Endothelial cell of umbilical vein (primary cell): ENCODE measurements around the gene GRID2IP.

ENCODE experiments used
- CTCF ChIP-seq, 2 donors: IDR thresholded peaks; 1 replicate in 1 of 2; 2 replicates in 1 of 2; pipeline ENCODE4 v1.5.1; 2011; ENCODE audit warnings: low read length in 2 of 2, mild to moderate bottlenecking in 2 of 2, moderate library complexity in 2 of 2, control low read depth in 1 of 2, inconsistent platforms in 1 of 2, low read depth in 1 of 2; ENCODE audit not compliant: insufficient read depth in 1 of 2; ENCODE audit errors: extremely low read depth in 1 of 2
- EZH2 ChIP-seq: IDR thresholded peaks from 2 replicates; pipeline ENCODE4 v1.6.1; 2012; ENCODE audit warnings: borderline replicate concordance, low read depth, mild to moderate bottlenecking, moderate library complexity, low read length, inconsistent platforms; ENCODE audit not compliant: severe bottlenecking
- FOS ChIP-seq: IDR thresholded peaks from 2 replicates; pipeline ENCODE4 v1.6.1; 2011; ENCODE audit warnings: mild to moderate bottlenecking, low read length, moderate library complexity, borderline replicate concordance; ENCODE audit not compliant: insufficient read depth
- GATA2 ChIP-seq: IDR thresholded peaks from 2 replicates; pipeline ENCODE4 v1.7.0; 2011; ENCODE audit warnings: low read depth, mild to moderate bottlenecking, moderate library complexity, mixed read lengths, low read length; ENCODE audit not compliant: insufficient read length, insufficient read depth
- JUN ChIP-seq: IDR thresholded peaks from 2 replicates; pipeline ENCODE4 v1.6.1; 2011; ENCODE audit warnings: borderline replicate concordance, low read depth; ENCODE audit not compliant: insufficient read length, insufficient read depth
- MYC ChIP-seq: IDR thresholded peaks from one replicate; pipeline ENCODE4 v1.6.1; 2011; ENCODE audit warnings: mild to moderate bottlenecking, low read depth, low read length
- POLR2A ChIP-seq: IDR thresholded peaks from 2 replicates; pipeline ENCODE4 v1.6.1; 2012; ENCODE audit warnings: low read depth, mild to moderate bottlenecking, control low read depth, low read length
- POLR2AphosphoS5 ChIP-seq: IDR thresholded peaks from 2 replicates; pipeline ENCODE4 v1.6.1; 2012; ENCODE audit warnings: low read depth, mild to moderate bottlenecking, control low read depth, low read length, moderate library complexity; ENCODE audit not compliant: insufficient read depth
- TF ChIP-seq, protein P1 (sequence below): IDR thresholded peaks from 2 replicates; pipeline ENCODE4 v1.6.1; 2011; ENCODE audit not compliant: insufficient read depth, insufficient read length

GRCh38 chr7:6482307-6482706 is 69.0 kb downstream of the GRID2IP start:
- no peak for TF ChIP-seq CTCF (IDR thresholded peaks at IDR 0.05; ENCODE audit: extremely low read depth in 1 of 2, insufficient read depth in 1 of 2, low read depth in 1 of 2, low read length in 2 of 2)
- TF ChIP-seq POLR2A, result no peak
- TF ChIP-seq POLR2AphosphoS5, result no peak
- TF ChIP-seq EZH2, result no peak
- no peak for TF ChIP-seq MYC
- TF ChIP-seq, protein P1, sequence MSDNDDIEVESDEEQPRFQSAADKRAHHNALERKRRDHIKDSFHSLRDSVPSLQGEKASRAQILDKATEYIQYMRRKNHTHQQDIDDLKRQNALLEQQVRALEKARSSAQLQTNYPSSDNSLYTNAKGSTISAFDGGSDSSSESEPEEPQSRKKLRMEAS, result no peak
- TF ChIP-seq JUN, result no peak
- no peak for TF ChIP-seq GATA2
- no peak for TF ChIP-seq FOS
